ENCODE results near the gene RASSF3. TPM values are rescaled to one million over a fixed set of nuclear protein-coding genes. Genes with fewer than 3 reads are reported as not detected.
A peak's percentile ranks its signal among the peaks of the same experiment; 100 is the strongest.

RASSF3 gene
- total RNA-seq, 1 donor from 2014 or later, result 28.2 TPM

- Mint-ChIP-seq H3K27me3 (ENCODE audit: unreplicated experiment) (peaks cover 5% of the 10 kb centered on the region), H3K4me1 (ENCODE audit: low read depth, unreplicated experiment) (peaks cover 17% of the 10 kb centered on the region), H3K4me3 (ENCODE audit: unreplicated experiment) (peak overlapping the region; percentile 14), H3K27ac (ENCODE audit: unreplicated experiment) (no peak overlapping the region), H3K36me3 (ENCODE audit: unreplicated experiment) (no peaks in the 10 kb centered on the region), H3K9me3 (ENCODE audit: unreplicated experiment) (peaks cover 5% of the 10 kb centered on the region)
- no peak for DNase-seq
- no peak for TF ChIP-seq CTCF (IDR thresholded peaks at IDR 0.05; ENCODE audit: partially characterized antibody, unreplicated experiment)
Measured at GRCh38 chr12:64680235-64680634, 69.9 kb downstream of the RASSF3 start.

GRCh38 chr12:64681200-64682052 lies 71.1 kb downstream of the RASSF3 start:
- H3K27ac Mint-ChIP-seq (ENCODE audit: unreplicated experiment), result no peak overlapping the region
- no peak for TF ChIP-seq CTCF (IDR thresholded peaks at IDR 0.05; ENCODE audit: partially characterized antibody, unreplicated experiment)
- no peak overlapping the region for H3K4me3 Mint-ChIP-seq (ENCODE audit: unreplicated experiment)

GRCh38 chr12:64682572-64683277 lies 72.4 kb downstream of the RASSF3 start:
- Mint-ChIP-seq H3K27ac (ENCODE audit: unreplicated experiment) (no peak overlapping the region), H3K4me3 (ENCODE audit: unreplicated experiment) (no peak overlapping the region), H3K4me1 (ENCODE audit: low read depth, unreplicated experiment) (peaks cover 19% of the 10 kb centered on the region), H3K36me3 (ENCODE audit: unreplicated experiment) (no peaks in the 10 kb centered on the region), H3K27me3 (ENCODE audit: unreplicated experiment) (peaks cover 5% of the 10 kb centered on the region), H3K9me3 (ENCODE audit: unreplicated experiment) (peaks cover 5% of the 10 kb centered on the region)
- no peak for TF ChIP-seq CTCF (IDR thresholded peaks at IDR 0.05; ENCODE audit: partially characterized antibody, unreplicated experiment)
- DNase-seq, result no peak

More at GRCh38 chr12:64681200-64682052, 71.1 kb downstream of the RASSF3 start:
- Mint-ChIP-seq H3K36me3 (ENCODE audit: unreplicated experiment) (no peaks in the 10 kb centered on the region), H3K9me3 (ENCODE audit: unreplicated experiment) (peaks cover 5% of the 10 kb centered on the region), H3K4me1 (ENCODE audit: low read depth, unreplicated experiment) (peaks cover 17% of the 10 kb centered on the region), H3K27me3 (ENCODE audit: unreplicated experiment) (peaks cover 5% of the 10 kb centered on the region)
- no peak for DNase-seq

- Mint-ChIP-seq H3K36me3 (ENCODE audit: unreplicated experiment) (no peaks in the 10 kb centered on the region), H3K9me3 (ENCODE audit: unreplicated experiment) (peaks cover 7% of the 10 kb centered on the region), H3K27me3 (ENCODE audit: unreplicated experiment) (peaks cover 5% of the 10 kb centered on the region), H3K4me1 (ENCODE audit: low read depth, unreplicated experiment) (peaks cover 32% of the 10 kb centered on the region), H3K4me3 (ENCODE audit: unreplicated experiment) (no peak overlapping the region), H3K27ac (ENCODE audit: unreplicated experiment) (no peak overlapping the region)
- TF ChIP-seq CTCF (IDR thresholded peaks at IDR 0.05; ENCODE audit: partially characterized antibody, unreplicated experiment), result no peak
- DNase-seq, result no peak
Measured at GRCh38 chr12:64683816-64684543, 73.7 kb downstream of the RASSF3 start.

All from glutamatergic neuron (in vitro differentiated cells).